ENCODE data around the gene PGAM1. TPM values are rescaled to one million over a fixed set of nuclear protein-coding genes. Genes with fewer than 3 reads are reported as not detected.

The PGAM1 gene
- polyA plus RNA-seq, 1 of the 3 experiments (the other 2 are of a cell fraction): 398 TPM

DNA sequence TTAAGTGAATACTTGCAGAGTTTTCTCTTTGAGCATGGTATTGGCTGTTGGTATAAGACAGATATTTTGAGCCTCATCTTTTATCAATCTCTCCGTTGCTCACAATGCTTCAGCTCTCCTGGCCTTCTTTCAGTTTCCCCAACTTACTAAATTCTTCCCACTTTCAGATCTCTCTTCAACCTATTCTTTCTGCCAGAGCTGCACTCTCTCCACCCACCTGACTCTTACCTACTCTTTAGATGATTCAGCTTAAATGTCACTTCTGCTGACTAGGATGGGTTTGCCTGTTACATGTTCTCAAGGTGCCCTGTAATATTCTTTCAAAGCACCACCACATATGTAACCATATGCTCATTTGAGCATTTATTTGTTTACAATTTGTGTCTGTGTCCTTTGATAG is 18.2 kb downstream of the PGAM1 start (continued):
- TF ChIP-seq, protein P1, sequence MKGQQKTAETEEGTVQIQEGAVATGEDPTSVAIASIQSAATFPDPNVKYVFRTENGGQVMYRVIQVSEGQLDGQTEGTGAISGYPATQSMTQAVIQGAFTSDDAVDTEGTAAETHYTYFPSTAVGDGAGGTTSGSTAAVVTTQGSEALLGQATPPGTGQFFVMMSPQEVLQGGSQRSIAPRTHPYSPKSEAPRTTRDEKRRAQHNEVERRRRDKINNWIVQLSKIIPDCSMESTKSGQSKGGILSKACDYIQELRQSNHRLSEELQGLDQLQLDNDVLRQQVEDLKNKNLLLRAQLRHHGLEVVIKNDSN (IDR thresholded peaks at IDR 0.05; ENCODE audit: borderline replicate concordance, low read depth): no peak
- no peak for TF ChIP-seq RCOR1 (IDR thresholded peaks at IDR 0.05; ENCODE audit: low read length)
- no peak for TF ChIP-seq POLR2AphosphoS5 (IDR thresholded peaks at IDR 0.05; ENCODE audit: low read depth, low read length)
- no peak for TF ChIP-seq ZBTB33 (IDR thresholded peaks at IDR 0.05; ENCODE audit: borderline replicate concordance, low read depth)
- TF ChIP-seq, protein P2, sequence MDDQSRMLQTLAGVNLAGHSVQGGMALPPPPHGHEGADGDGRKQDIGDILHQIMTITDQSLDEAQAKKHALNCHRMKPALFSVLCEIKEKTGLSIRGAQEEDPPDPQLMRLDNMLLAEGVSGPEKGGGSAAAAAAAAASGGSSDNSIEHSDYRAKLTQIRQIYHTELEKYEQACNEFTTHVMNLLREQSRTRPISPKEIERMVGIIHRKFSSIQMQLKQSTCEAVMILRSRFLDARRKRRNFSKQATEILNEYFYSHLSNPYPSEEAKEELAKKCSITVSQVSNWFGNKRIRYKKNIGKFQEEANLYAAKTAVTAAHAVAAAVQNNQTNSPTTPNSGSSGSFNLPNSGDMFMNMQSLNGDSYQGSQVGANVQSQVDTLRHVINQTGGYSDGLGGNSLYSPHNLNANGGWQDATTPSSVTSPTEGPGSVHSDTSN (IDR thresholded peaks at IDR 0.05): no peak
- TF ChIP-seq ELF1 (IDR thresholded peaks at IDR 0.05): no peak

GRCh38 chr10:97445357-97445721 is 19.3 kb downstream of the PGAM1 start:
- no peak for TF ChIP-seq MEF2A (IDR thresholded peaks at IDR 0.05; ENCODE audit: borderline replicate concordance, low read depth)
- TF ChIP-seq MAX (IDR thresholded peaks at IDR 0.05; ENCODE audit: low read depth): no peak
- no peak for TF ChIP-seq RFX5 (IDR thresholded peaks at IDR 0.05; ENCODE audit: low read length)
- TF ChIP-seq SMC3 (IDR thresholded peaks at IDR 0.05; ENCODE audit: low read depth, low read length): no peak
- CTCF ChIA-PET: interaction anchor here (1.3 to 2.0 kb wide), 4 partner anchors 37 to 231 kb away, joined by 3 to 6 read pairs (median 4); no protein-coding TSS in a partner anchor

More at GRCh38 chr10:97445357-97445721, 19.3 kb downstream of the PGAM1 start:
- Histone ChIP-seq H3K9me2 (no peaks in the 10 kb centered on the region), H4K20me1 (ENCODE audit: insufficient read depth) (peaks cover 5% of the 10 kb centered on the region; the same call in 1 of the 2 replicates), H3K79me2 (ENCODE audit: insufficient read depth) (peaks cover 77% of the 10 kb centered on the region), H3F3A (replicated peaks; ENCODE audit: insufficient read depth) (no peaks in the 10 kb centered on the region), H3K36me3 (replicated peaks in 1 of 2; ENCODE audit: control insufficient read depth in 1 of 2, insufficient read depth in 2 of 2, low read length in 1 of 2) (peaks cover 5 to 19% of the 10 kb centered on the region in 2 experiments), H3K27ac (ENCODE audit: low read depth in 2 of 2, low read length in 1 of 2) (peak overlapping the region; percentile 60 to 71; a peak in 3 of 4 replicates), H3K9ac (peak overlapping the region; percentile 75), H3K27me3 (ENCODE audit: insufficient read depth) (no peaks in the 10 kb centered on the region), H3K9me3 (no peaks in the 10 kb centered on the region), H3K4me2 (peak overlapping the region; percentile 79), H3K4me1 (ENCODE audit: control insufficient read depth in 1 of 2, insufficient read depth in 2 of 2, low read depth in 1 of 2, low read length in 1 of 2) (peaks cover 7 to 9% of the 10 kb centered on the region in 2 experiments; a peak in 3 of 4 replicates), H2AFZ (ENCODE audit: low read depth) (peak overlapping the region; percentile 85), H3K4me3 (ENCODE audit: low read depth in 2 of 2, low read length in 1 of 2) (peak overlapping the region; percentile 80 to 93)
- DNase-seq: no peak
- 3% methylated on average over 6 of the region's 13 CpGs for WGBS (ENCODE audit: low lambda C conversion rate)
- POLR2A ChIA-PET: no interaction called here

Measured in SK-N-SH (cell line).